GM21786 (cell line): ENCODE measurements around the gene NTM.
"Not testable (repeated sequence)": the region's sequence is repeated elsewhere in the genome, so short reads cannot be mapped to it uniquely, and the experiment has no call there.

Experiments
- ATAC-seq: cut with Tn5 transposase; IDR thresholded peaks from one replicate; pipeline ENCODE4 v1.9.1; 2021; ENCODE audit not compliant: unreplicated experiment

The NTM gene

DNA sequence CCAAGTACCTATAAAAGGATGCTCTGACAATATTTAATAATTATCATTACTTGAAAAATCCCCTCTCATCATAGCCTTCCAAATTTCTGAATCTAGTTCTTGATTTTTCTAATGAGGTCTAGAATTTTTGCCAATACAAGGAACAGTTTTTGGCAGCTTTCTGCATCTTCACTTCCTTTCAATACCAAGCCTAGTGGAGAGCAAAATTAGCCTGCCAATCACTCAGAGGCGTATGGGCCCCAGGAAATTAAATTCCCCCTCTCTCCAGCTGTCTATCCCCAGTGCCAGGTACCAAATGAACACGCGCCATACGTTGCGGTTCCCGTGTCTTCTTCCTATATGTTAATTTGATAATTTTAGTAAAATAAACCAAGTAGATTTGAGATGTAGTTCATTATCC is 293.9 kb downstream of the NTM start:
- ATAC-seq = no peak

- ATAC-seq = no peak
Measured at GRCh38 chr11:131664816-131665215, 294.4 kb downstream of the NTM start.

GRCh38 chr11:131665344-131665968 is 295.0 kb downstream of the NTM start:
- ATAC-seq = no peak

- ATAC-seq = no peak
Measured at GRCh38 chr11:131666006-131666405, 295.6 kb downstream of the NTM start.

GRCh38 chr11:131666617-131667016 is 296.2 kb downstream of the NTM start:
- no peak for ATAC-seq

DNA sequence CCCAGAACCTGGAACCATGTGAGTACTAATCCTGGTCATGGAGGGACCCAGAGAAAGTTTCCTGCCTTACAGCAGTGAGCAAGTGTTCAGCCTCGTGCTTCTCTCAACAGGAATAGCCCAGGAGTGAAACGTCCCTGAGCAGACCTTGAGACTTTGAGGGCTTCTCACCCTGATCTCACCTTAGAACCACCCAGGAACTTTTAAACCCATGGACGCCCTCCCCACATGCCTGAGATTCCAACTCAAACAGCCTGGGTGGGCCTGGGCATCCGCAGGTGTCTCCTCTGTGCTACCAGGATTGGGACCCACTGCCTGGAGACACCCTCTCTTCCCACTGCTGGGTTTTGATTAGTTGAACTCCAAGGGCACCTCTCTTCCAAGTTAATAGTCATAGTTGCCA is 297.2 kb downstream of the NTM start:
- ATAC-seq = no peak

- ATAC-seq = peak; percentile 61
Measured at GRCh38 chr11:131668500-131669400, 298.3 kb downstream of the NTM start.

- no peak for ATAC-seq
Measured at GRCh38 chr11:131669401-131669780, 299.0 kb downstream of the NTM start.

DNA sequence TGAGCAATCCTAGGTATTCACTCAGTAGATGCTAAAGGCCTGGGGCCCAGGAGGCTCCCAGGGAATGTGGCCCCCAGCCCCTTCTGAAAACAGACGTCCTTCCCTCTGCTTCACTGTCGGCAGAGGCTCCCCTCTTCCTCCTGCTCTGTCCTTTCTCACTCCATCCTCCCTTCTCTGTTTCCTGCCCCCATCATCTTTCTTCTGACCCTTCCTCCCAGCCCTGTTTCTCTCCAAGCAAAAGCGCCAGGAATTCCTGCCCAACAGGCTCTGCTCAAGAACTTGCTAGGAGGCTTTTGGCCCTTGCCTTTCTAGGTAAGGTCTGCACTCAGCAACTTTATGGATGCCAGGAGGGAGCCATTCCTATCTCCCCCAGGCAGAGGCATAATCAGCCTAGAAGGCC is 300.5 kb downstream of the NTM start:
- ATAC-seq = no peak

DNA sequence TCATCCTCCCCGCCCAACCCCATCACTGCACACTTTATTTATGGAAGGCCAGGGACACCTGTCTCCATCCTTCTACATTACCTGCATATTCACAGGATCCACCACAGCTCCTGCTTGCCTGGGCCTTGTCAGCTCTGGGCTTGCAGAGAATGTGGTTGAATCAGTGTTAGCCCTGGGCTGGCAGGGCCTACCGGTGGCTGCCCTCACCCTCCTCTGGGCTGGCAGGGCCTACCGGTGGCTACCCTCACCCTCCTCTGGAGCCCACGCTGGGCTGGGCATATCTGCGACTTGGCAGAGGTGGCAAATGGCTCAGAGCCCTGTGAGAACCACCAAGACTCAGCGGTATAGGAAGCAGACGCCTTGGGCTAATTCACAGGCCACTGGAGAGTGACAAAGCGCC is 300.9 kb downstream of the NTM start:
- no peak for ATAC-seq

- no peak for ATAC-seq
Measured at GRCh38 chr11:131671734-131672133, 301.3 kb downstream of the NTM start.

DNA sequence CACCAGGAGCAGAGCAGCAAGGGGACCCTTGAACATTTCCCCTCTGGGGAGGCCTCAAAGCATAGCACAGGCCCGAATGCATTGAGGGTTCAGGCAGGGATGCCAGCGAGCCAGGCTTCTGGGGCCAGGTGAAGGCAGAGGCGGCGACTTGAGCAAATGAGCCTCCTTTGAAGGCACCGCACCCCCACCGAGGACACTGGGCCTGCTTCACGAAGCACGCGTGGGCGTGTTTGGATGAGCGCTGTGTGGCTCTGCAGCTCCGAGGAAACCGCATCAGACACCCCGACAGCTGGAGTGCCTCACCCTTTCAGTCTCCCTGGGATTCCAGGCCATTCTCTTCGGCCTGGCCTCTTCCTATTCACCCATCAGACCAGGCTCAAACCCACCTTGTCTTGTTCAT is 301.8 kb downstream of the NTM start:
- ATAC-seq = no peak

DNA sequence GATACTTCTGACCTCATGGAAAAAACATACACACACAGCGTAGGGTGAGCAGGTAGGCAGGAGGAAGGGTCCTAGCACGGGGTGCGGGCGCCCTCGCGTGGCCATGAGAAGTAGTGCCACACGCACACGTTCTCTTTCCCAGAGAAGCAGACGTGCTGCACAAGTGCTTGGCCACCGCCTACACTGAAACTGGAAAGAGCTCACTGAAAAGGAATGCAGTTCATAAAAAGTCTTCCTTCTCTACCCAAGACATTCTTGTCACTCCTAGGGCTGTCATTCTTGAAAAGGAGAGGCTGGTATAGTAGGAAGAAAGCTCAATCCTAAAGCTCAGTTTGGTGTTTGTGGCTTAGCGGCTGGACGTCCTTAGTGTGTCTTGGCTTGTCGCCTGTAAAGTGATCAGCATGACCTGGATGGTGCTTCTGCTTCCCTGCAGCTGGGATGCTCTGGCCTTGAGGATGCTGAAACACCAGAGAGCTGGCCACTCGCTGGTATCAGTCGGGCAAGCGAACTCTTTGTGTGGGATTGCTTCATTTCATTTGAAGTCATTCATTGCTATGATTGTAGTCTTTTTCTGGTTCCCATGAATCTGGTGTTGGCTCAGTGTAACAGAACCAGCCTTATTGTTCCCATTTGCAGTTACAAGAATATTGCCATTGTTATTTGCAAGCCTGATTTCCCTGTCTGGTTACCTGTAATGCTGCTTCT is 303.8 kb downstream of the NTM start:
- ATAC-seq = peak; percentile 71

DNA sequence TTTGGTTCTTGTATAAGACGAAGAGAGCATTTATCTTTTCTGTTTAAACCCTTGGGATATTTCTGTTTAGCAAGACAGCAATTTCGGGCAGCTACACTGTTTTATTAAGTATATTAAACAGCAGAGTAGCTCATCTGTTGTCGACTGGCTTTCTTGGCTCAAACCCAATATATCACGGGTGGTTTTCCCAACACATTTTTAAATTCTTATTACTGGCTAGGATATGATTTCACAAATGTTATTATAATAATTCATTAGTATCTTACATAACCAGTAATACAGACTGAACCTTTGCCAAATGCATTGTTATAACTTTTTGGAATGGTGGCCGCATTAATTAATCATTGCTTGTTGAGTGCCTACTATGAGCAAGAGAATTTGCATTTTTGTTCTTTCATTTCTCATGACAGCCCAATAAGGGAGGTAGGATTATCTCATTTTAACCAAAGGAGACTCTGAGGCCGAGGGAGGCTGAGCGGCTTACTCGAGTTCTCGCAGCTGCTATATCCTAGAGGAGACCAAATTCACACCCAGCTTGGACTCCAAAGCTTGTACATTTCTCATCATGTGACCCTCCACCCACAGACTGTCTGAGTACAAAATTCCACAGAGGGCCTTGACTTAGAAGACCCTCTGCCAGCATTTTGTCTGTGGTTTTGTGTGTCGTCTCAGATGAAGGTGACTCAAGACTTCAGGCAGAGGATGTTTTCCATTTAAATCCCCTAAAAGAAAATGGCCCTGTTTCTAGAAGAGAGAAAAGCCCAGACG is 304.9 kb downstream of the NTM start:
- ATAC-seq = no peak

DNA sequence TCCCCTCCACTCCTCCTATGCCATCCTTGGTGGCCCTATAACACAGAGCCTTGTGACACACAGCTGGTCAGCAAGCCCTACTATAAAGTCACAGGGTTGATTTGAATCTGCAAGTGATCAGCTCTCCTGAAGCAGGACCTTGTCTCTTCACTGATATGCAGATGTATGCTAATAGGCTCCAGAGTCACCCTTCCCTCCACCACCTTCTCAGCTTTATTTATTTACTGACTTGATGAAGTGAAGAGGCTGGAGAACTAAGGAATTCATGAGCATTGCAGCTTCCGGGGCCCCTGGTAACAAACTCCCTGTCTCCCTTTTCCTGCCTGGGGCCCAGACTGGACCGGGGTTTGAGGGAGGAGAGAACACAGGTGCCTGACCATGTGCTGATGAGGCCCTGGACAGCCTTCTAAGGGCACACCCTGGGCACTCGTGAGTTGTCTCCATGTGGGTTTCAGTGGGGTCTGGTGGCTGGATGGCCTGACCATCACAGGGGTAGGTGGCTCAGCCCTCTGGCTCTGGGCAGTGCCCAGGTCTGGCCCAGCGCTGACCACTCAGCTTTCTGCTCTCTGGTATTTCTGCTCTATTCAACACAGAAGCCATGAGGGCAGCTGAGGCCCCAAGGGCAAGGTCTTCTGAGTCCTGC is 307.5 kb downstream of the NTM start:
- ATAC-seq = no peak

GRCh38 chr11:131678658-131679340 is 308.4 kb downstream of the NTM start:
- ATAC-seq = no peak

DNA sequence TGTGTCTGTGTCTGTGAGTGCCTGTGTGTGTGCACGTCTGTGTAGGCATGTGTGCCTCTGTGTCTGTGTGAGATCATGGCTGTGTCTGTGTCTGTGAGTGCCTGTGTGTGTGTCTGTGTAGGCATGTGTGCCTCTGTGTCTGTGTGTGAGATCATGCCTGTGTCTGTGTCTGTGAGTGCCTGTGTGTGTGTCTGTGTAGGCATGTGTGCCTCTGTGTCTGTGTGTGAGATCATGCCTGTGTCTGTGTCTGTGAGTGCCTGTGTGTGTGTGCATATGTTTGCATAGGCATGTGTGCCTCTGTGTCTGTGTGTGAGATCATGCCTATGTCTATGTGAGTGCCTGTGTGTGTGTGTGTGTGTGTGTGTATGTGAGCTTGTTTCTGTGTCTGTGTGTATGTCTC is 310.0 kb downstream of the NTM start:
- not testable (repeated sequence) for ATAC-seq

DNA sequence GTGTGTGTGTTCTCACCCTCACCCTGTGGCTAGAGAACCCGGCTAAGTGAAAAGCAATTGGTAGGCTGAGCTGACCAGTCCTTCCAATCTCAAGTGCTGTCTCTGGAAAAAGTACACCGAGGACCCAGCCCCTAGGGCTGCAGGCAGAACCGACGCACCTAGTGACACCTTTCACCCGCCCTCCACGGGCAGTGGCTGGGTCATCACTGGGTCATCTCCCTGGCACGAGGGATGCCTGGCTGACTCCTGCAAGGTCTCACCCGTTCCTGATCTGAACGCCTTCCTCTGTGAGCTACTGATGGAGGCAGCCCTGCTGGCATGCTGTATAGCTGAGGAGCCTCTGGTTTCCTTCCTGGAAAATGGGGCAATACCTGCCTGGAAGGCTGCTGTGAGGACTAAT is 311.5 kb downstream of the NTM start:
- no peak for ATAC-seq

GRCh38 chr11:131682373-131683015 is 312.1 kb downstream of the NTM start:
- no peak for ATAC-seq

- no peak for ATAC-seq
Measured at GRCh38 chr11:131683131-131683530, 312.7 kb downstream of the NTM start.
